Spinal cord (tissue), 10 donors: ENCODE results near the gene CMIP. TPM values are rescaled to one million over a fixed set of nuclear protein-coding genes. Genes with fewer than 3 reads are reported as not detected.

ENCODE experiments used
- DNase-seq, 6 donors: peaks; one replicate each; pipeline versions ENCODE4 v3.0.0 to v3.0.0-alpha.2; 2013 to 2015; ENCODE audit warnings: low spot score in 6 of 6, low read depth in 4 of 6
- H3K27ac ChIP-seq: one replicate; pipeline ENCODE4 v1.5.1; 2013; ENCODE audit warnings: low read depth, low read length, control low read depth
- H3K27me3 ChIP-seq: one replicate; pipeline ENCODE4 v1.6.1; 2013; ENCODE audit warnings: low read length; ENCODE audit not compliant: control insufficient read depth, insufficient read depth
- H3K36me3 ChIP-seq: one replicate; pipeline ENCODE4 v1.6.1; 2013; ENCODE audit warnings: low read length; ENCODE audit not compliant: control insufficient read depth, insufficient read depth
- H3K4me1 ChIP-seq: one replicate; pipeline ENCODE4 v1.6.1; 2013; ENCODE audit warnings: low read length; ENCODE audit not compliant: control insufficient read depth, insufficient read depth
- H3K4me3 ChIP-seq: one replicate; pipeline ENCODE4 v1.5.1; 2013; ENCODE audit warnings: low read depth, low read length, control low read depth
- H3K9me3 ChIP-seq: one replicate; pipeline ENCODE4 v1.6.1; 2013; ENCODE audit warnings: low read length; ENCODE audit not compliant: control insufficient read depth, insufficient read depth
- WGBS: methylation state at CpG from one replicate; pipeline ENCODE4 v1.1.5; 2013; ENCODE audit warnings: missing lambda C conversion rate; ENCODE audit not compliant: insufficient coverage; 5-methylcytosine and 5-hydroxymethylcytosine counted together
- polyA plus RNA-seq, 2 donors: library from polyadenylated mRNA; unstranded; fragments of 120-200 nt; gene quantifications; one replicate each; pipeline ENCODE4 v1.2.1, GENCODE V29; 2013; ENCODE audit not compliant: insufficient read length in 2 of 2
- total RNA-seq, 2 donors: library from RNA; depleted of rRNA in 1 of 2; stranded (reverse); fragments of 120-200 nt in 1 of 2; fragments of >200 nt in 1 of 2; gene quantifications; one replicate each; pipeline versions ENCODE4 v1.2.3 to v1.2.4, GENCODE V29; 2013 to 2014
- donor health status: healthy.

The CMIP gene
- total and polyA plus RNA-seq, 4 donors, result 20.6 to 151 (median 100) TPM

- peaks cover 46% of the 10 kb centered on the region for H3K4me1 ChIP-seq
- H3K27ac ChIP-seq, result peak overlapping the region; percentile 55
- WGBS, result 14% methylated on average over 15 of the region's 21 CpGs
- no peaks in the 10 kb centered on the region for H3K27me3 ChIP-seq
- H3K36me3 ChIP-seq, result peaks cover 14% of the 10 kb centered on the region
- no peak overlapping the region for H3K4me3 ChIP-seq
- H3K9me3 ChIP-seq, result no peaks in the 10 kb centered on the region
- DNase-seq, result peak in 4 of 6 donors; percentile 68 to 90 (median 74)
Measured at GRCh38 chr16:81513204-81514040, 68.8 kb downstream of the CMIP start.

GRCh38 chr16:81514041-81514559 is 69.5 kb downstream of the CMIP start:
- Histone ChIP-seq H3K4me1 (peaks cover 44% of the 10 kb centered on the region), H3K27ac (no peak overlapping the region), H3K27me3 (no peaks in the 10 kb centered on the region), H3K4me3 (no peak overlapping the region), H3K9me3 (no peaks in the 10 kb centered on the region), H3K36me3 (peaks cover 14% of the 10 kb centered on the region)
- no peak for DNase-seq
- WGBS, result 83% methylated on average over 3 of the region's 7 CpGs

GRCh38 chr16:81514568-81515258 is 70.1 kb downstream of the CMIP start:
- 89% methylated on average over 11 of the region's 15 CpGs for WGBS
- H3K9me3 ChIP-seq, result no peaks in the 10 kb centered on the region
- H3K36me3 ChIP-seq, result peaks cover 12% of the 10 kb centered on the region
- no peak overlapping the region for H3K27ac ChIP-seq
- peaks cover 44% of the 10 kb centered on the region for H3K4me1 ChIP-seq
- no peak overlapping the region for H3K4me3 ChIP-seq
- DNase-seq, result no peak
- no peaks in the 10 kb centered on the region for H3K27me3 ChIP-seq

DNA sequence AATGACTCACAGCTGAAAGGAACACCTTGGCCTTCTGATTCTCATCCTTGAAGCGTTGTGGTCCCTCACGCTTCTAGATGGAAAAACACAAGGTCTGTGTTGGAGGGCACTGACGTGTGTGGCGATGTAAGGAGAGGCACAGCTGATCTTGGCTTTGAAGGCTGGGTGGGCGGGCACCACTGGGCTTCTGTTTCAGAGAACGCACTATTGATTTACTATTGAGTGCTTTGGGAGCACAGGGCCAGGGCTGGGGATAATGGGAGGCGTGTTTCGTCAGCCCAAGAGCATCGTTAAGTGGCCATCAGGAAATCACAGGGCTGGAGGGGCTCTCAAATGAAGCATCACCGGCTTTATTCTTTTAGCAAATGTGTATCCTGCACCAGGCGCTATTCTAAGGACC is 70.7 kb downstream of the CMIP start:
- H3K27ac ChIP-seq, result no peak overlapping the region
- peaks cover 12% of the 10 kb centered on the region for H3K36me3 ChIP-seq
- peak in 1 of 6 donors; percentile 69 for DNase-seq
- no peak overlapping the region for H3K4me3 ChIP-seq
- H3K27me3 ChIP-seq, result no peaks in the 10 kb centered on the region
- peaks cover 50% of the 10 kb centered on the region for H3K4me1 ChIP-seq
- H3K9me3 ChIP-seq, result no peaks in the 10 kb centered on the region
- 39% methylated on average over 11 of the region's 11 CpGs for WGBS

GRCh38 chr16:81515721-81516120 is 71.1 kb downstream of the CMIP start:
- H3K4me3 ChIP-seq, result no peak overlapping the region
- WGBS, result 80% methylated on average over 10 of the region's 10 CpGs
- H3K27ac ChIP-seq, result no peak overlapping the region
- peaks cover 54% of the 10 kb centered on the region for H3K4me1 ChIP-seq
- no peaks in the 10 kb centered on the region for H3K27me3 ChIP-seq
- peaks cover 12% of the 10 kb centered on the region for H3K36me3 ChIP-seq
- no peaks in the 10 kb centered on the region for H3K9me3 ChIP-seq
- DNase-seq, result no peak

GRCh38 chr16:81516478-81517149 is 72.0 kb downstream of the CMIP start:
- H3K27ac ChIP-seq, result no peak overlapping the region
- DNase-seq, result no peak
- 77% methylated on average over 14 of the region's 14 CpGs for WGBS
- peaks cover 62% of the 10 kb centered on the region for H3K4me1 ChIP-seq
- no peaks in the 10 kb centered on the region for H3K9me3 ChIP-seq
- H3K36me3 ChIP-seq, result peaks cover 12% of the 10 kb centered on the region
- H3K27me3 ChIP-seq, result no peaks in the 10 kb centered on the region
- no peak overlapping the region for H3K4me3 ChIP-seq

- Histone ChIP-seq H3K4me1 (peaks cover 64% of the 10 kb centered on the region), H3K9me3 (no peaks in the 10 kb centered on the region), H3K27ac (no peak overlapping the region), H3K36me3 (peaks cover 12% of the 10 kb centered on the region), H3K4me3 (no peak overlapping the region), H3K27me3 (no peaks in the 10 kb centered on the region)
- DNase-seq, result no peak
- WGBS, result 93% methylated on average over 4 of the region's 4 CpGs
Measured at GRCh38 chr16:81517150-81517499, 72.5 kb downstream of the CMIP start.

DNA sequence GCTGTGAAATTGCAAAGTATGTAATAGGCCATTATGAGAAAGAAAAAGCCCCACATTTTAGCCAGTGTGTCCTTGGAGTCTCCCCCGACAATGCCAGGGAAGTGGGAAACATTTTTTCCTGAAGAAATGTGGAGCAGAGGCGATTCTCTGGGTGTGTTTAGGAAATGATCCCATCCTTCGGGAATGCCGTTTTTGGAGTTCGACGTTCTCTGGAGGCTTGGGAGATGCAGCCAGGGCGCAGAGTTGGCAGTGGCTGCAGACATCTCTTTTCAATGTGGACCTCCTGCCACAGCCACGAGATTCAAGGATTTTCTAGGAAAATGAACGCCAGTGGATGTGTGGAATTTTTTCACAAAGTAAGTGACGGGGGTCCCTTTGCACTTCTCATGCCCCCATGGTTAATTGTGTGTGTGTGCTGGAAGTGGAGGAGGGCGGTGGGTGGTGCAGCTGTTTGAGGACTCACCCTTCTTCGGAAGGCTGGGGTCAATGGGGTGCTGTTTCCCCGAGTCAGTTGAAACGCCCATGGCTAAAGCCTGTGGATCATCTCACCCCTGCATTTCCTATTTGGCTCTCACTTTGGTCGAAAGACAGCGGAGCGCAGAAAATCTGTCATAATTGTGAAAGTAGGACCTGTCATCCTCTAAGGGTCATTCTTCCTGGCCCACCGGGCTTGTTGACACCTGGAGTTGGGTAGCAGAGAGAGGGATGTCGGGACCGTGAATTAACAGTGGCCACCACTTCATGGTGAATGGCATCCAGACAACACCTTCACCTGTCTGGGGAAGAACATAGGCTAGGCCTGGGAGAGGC is 73.2 kb downstream of the CMIP start:
- WGBS, result 88% methylated on average over 14 of the region's 20 CpGs
- H3K36me3 ChIP-seq, result peaks cover 12% of the 10 kb centered on the region
- H3K4me3 ChIP-seq, result no peak overlapping the region
- H3K27me3 ChIP-seq, result no peaks in the 10 kb centered on the region
- H3K27ac ChIP-seq, result no peak overlapping the region
- peaks cover 63% of the 10 kb centered on the region for H3K4me1 ChIP-seq
- DNase-seq, result no peak
- no peaks in the 10 kb centered on the region for H3K9me3 ChIP-seq

GRCh38 chr16:81518439-81518757 is 73.8 kb downstream of the CMIP start:
- no peak overlapping the region for H3K27ac ChIP-seq
- DNase-seq, result no peak
- H3K9me3 ChIP-seq, result no peaks in the 10 kb centered on the region
- no peaks in the 10 kb centered on the region for H3K27me3 ChIP-seq
- 81% methylated on average over 7 of the region's 8 CpGs for WGBS
- H3K4me3 ChIP-seq, result no peak overlapping the region
- H3K4me1 ChIP-seq, result peaks cover 57% of the 10 kb centered on the region
- H3K36me3 ChIP-seq, result peaks cover 12% of the 10 kb centered on the region
